Activated CD4-positive, alpha-beta T cell treated with anti-CD3 and anti-CD28 coated beads for 36 hours (primary cell): ENCODE data around the gene MMEL1. TPM values are rescaled to one million over a fixed set of nuclear protein-coding genes. Genes with fewer than 3 reads are reported as not detected.
A peak's percentile ranks its signal among the peaks of the same experiment; 100 is the strongest.

Source experiments
- ATAC-seq: fragments of 200-7000 bp; cut with Tn5 transposase; one replicate; pipeline ENCODE4 v1.10.0; 2021; ENCODE audit warnings: mild to moderate bottlenecking, moderate library complexity
- CTCF ChIA-PET: fragments of 350-600 bp; sonication (Branson Sonifier 250); formaldehyde crosslinking; loops from one replicate; lab custom pipeline; 2021; ENCODE audit warnings: antibody characterized with exemption; lab: Charles Lee
- POLR2A ChIA-PET: fragments of 350-600 bp; sonication (Branson Sonifier 250); formaldehyde crosslinking; loops from one replicate; lab custom pipeline; 2021; ENCODE audit warnings: antibody characterized with exemption, inconsistent platforms; lab: Charles Lee
- DNase-seq: peaks from one replicate; pipeline ENCODE4 v3.0.0-alpha.2; 2020
- H3K27ac Mint-ChIP-seq: one replicate; pipeline ENCODE4 v1.8.0; 2021; ENCODE audit warnings: mixed read lengths
- H3K27me3 Mint-ChIP-seq: one replicate; pipeline ENCODE4 v1.8.0; 2021; ENCODE audit warnings: mixed read lengths
- H3K36me3 Mint-ChIP-seq: one replicate; pipeline ENCODE4 v1.8.0; 2021; ENCODE audit warnings: low read depth, mixed read lengths
- H3K4me1 Mint-ChIP-seq: one replicate; pipeline ENCODE4 v1.8.0; 2021; ENCODE audit warnings: mixed read lengths
- H3K4me3 Mint-ChIP-seq: one replicate; pipeline ENCODE4 v1.8.0; 2021; ENCODE audit warnings: mild to moderate bottlenecking, moderate library complexity, mixed read lengths
- H3K9me3 Mint-ChIP-seq: one replicate; pipeline ENCODE4 v1.8.0; 2021; ENCODE audit warnings: low read depth, mixed read lengths
- intact Hi-C, 2 experiments: fragments of 100-400 bp; cut with DNase I in 1 of 2; cut with micrococcal nuclease in 1 of 2; formaldehyde crosslinking; loops; one replicate each; pipeline versions ENCODE4 v1.14.2 to v1.15.1; 2022 to 2024; cut with DNase I, micrococcal nuclease
- total RNA-seq, 2 experiments: library from RNA; stranded (reverse); gene quantifications; one replicate each; pipeline ENCODE4 v1.2.3, GENCODE V29; 2021

The MMEL1 gene
- total RNA-seq, 2 experiments from 2014 or later, result 0.97 to 1.4 TPM

GRCh38 chr1:2541619-2542245, 91.1 kb downstream of the MMEL1 start:
- H3K9me3 Mint-ChIP-seq, result no peaks in the 10 kb centered on the region
- POLR2A ChIA-PET, result interaction anchor here (0.7 kb wide), 2 partner anchors 11 to 12 kb away, joined by 3 to 4 read pairs; partner anchors contain the start of gene HES5
- H3K36me3 Mint-ChIP-seq, result no peaks in the 10 kb centered on the region
- ATAC-seq (no peak), DNase-seq (no peak)
- no peak overlapping the region for H3K4me3 Mint-ChIP-seq
- H3K27me3 Mint-ChIP-seq, result no peaks in the 10 kb centered on the region
- intact Hi-C loops, result no loop called here
- H3K27ac Mint-ChIP-seq, result no peak overlapping the region
- CTCF ChIA-PET, result interaction anchor here (0.6 kb wide), 1 partner anchor 36 kb away, joined by 3 read pairs; no protein-coding TSS in a partner anchor
- H3K4me1 Mint-ChIP-seq, result peaks cover 4% of the 10 kb centered on the region

GRCh38 chr1:2540816-2541492, 91.9 kb downstream of the MMEL1 start:
- CTCF ChIA-PET, result interaction anchor here (1.4 kb wide), 1 partner anchor 15 kb away, joined by 9 read pairs; the partner anchor contains the start of gene PANK4
- POLR2A ChIA-PET, result interaction anchor here (0.7 kb wide), 1 partner anchor 11 kb away, joined by 4 read pairs; the partner anchor contains the start of gene HES5
- H3K9me3 Mint-ChIP-seq, result no peaks in the 10 kb centered on the region
- intact Hi-C loops, result no loop called here
- H3K27me3 Mint-ChIP-seq, result no peaks in the 10 kb centered on the region
- DNase-seq, result peak; percentile 38
- no peak overlapping the region for H3K27ac Mint-ChIP-seq
- no peak for ATAC-seq
- H3K36me3 Mint-ChIP-seq, result no peaks in the 10 kb centered on the region
- no peak overlapping the region for H3K4me3 Mint-ChIP-seq
- peaks cover 4% of the 10 kb centered on the region for H3K4me1 Mint-ChIP-seq

Other genes with a start within 250 kb of the MMEL1 start
- 1 to 10 TPM; 5.1 to 6.1 TPM for gene MORN1, start 241.5 kb downstream of the MMEL1 start, total RNA-seq
- gene RER1, start 241.2 kb downstream of the MMEL1 start, total RNA-seq, result 100 to 1,000 TPM; 146 to 152 TPM
- gene PEX10, start 220.5 kb downstream of the MMEL1 start, total RNA-seq, result 10 to 100 TPM; 15.1 to 17.7 TPM
- gene PLCH2, start 156.7 kb downstream of the MMEL1 start, total RNA-seq, result 1 to 10 TPM; 5.1 to 6.3 TPM
- gene PANK4, start 106.4 kb downstream of the MMEL1 start, total RNA-seq, result 10 to 100 TPM; 32.4 to 39.2 TPM
- gene HES5, start 102.8 kb downstream of the MMEL1 start, total RNA-seq, result under 1 TPM in 1 of 2 experiments, not detected in 1; 0.14 TPM
- 100 to 1,000 TPM; 135 to 145 TPM for gene TNFRSF14, start 76.6 kb downstream of the MMEL1 start, total RNA-seq
- gene PRXL2B, start 46.2 kb downstream of the MMEL1 start, total RNA-seq, result 10 to 100 TPM; 23.7 to 36.8 TPM
- 1 to 10 TPM; 1.3 TPM for gene TTC34, start 168.7 kb upstream of the MMEL1 start, total RNA-seq